Spleen (tissue), 11 donors: ENCODE data around the gene RNASE12. TPM values are rescaled to one million over a fixed set of nuclear protein-coding genes. Genes with fewer than 3 reads are reported as not detected.
"Not testable (repeated sequence)": the region's sequence is repeated elsewhere in the genome, so short reads cannot be mapped to it uniquely, and the experiment has no call there.

Experiments used
- DNase-seq: peaks from one replicate; pipeline ENCODE4 v3.0.0-alpha.2; 2020
- H3K27ac ChIP-seq, 8 donors: fragments of 200-600 bp; sonication (generic) in 7 of 8; 1 replicate in 4 of 8; 2 replicates in 4 of 8; pipeline versions ENCODE4 v1.5.0 to v1.8.0; 2016 to 2021; ENCODE audit warnings: inconsistent platforms in 4 of 8, mild to moderate bottlenecking in 4 of 8, moderate library complexity in 1 of 8
- H3K27me3 ChIP-seq, 7 donors: fragments of 200-600 bp; sonication (generic) in 6 of 7; replicated peaks in 1 of 7; 1 replicate in 4 of 7; 2 replicates in 3 of 7; pipeline versions ENCODE4 v1.5.0 to v1.8.0; 2016 to 2021; ENCODE audit warnings: inconsistent platforms in 3 of 7, mild to moderate bottlenecking in 1 of 7
- H3K36me3 ChIP-seq, 6 donors: fragments of 200-600 bp; sonication (generic) in 5 of 6; 1 replicate in 4 of 6; 2 replicates in 2 of 6; pipeline versions ENCODE4 v1.5.0 to v1.8.0; 2016 to 2021; ENCODE audit warnings: inconsistent platforms in 2 of 6
- H3K4me1 ChIP-seq, 6 donors: fragments of 200-600 bp; sonication (generic) in 5 of 6; 1 replicate in 3 of 6; 2 replicates in 3 of 6; pipeline versions ENCODE4 v1.5.0 to v1.8.0; 2016 to 2021; ENCODE audit warnings: inconsistent platforms in 3 of 6
- H3K4me3 ChIP-seq, 8 donors: fragments of 200-600 bp; sonication (generic) in 7 of 8; 1 replicate in 4 of 8; 2 replicates in 4 of 8; pipeline versions ENCODE4 v1.5.0 to v1.8.0; 2016 to 2021; ENCODE audit warnings: inconsistent platforms in 4 of 8, mild to moderate bottlenecking in 4 of 8, moderate library complexity in 2 of 8
- H3K9me3 ChIP-seq, 8 donors: fragments of 200-600 bp; sonication (generic) in 7 of 8; 1 replicate in 4 of 8; 2 replicates in 4 of 8; pipeline versions ENCODE4 v1.5.0 to v1.8.0; 2016 to 2021; ENCODE audit warnings: inconsistent platforms in 4 of 8
- CTCF ChIP-seq, 11 experiments: fragments of 200-600 bp in 7 of 11; fragments of 450-650 bp in 4 of 11; sonication (generic) in 4 of 11; IDR thresholded peaks in 8 of 11; conservative IDR thresholded peaks in 3 of 11; 1 replicate in 7 of 11; 2 replicates in 4 of 11; pipeline versions ENCODE4 v1.4.0 to v1.8.0; 2016 to 2021; ENCODE audit warnings: antibody characterized with exemption in 11 of 11, inconsistent platforms in 4 of 11, mild to moderate bottlenecking in 1 of 11
- POLR2A ChIP-seq, 3 donors: fragments of 450-650 bp; IDR thresholded peaks; one replicate each; pipeline ENCODE4 v1.5.1; 2017; ENCODE audit warnings: antibody characterized with exemption in 3 of 3, mild to moderate bottlenecking in 1 of 3
- POLR2AphosphoS5 ChIP-seq, 3 donors: sonication (generic); formaldehyde crosslinking; IDR thresholded peaks; one replicate each; pipeline ENCODE4 v1.5.1; 2017; ENCODE audit warnings: antibody characterized with exemption in 3 of 3
- WGBS, 5 donors: extraction: QIAGEN DNeasy Blood & Tissue Kit in 3 of 5; methylation state at CpG; one replicate each; pipeline versions ENCODE4 v1.1.5 to v1.1.7; 2013 to 2018; 5-methylcytosine and 5-hydroxymethylcytosine counted together
- intact Hi-C: fragments of 100-400 bp; cut with DNase I; formaldehyde crosslinking; loops from one replicate; pipeline ENCODE4 v1.15.0; 2023; ENCODE audit warnings: low total_unique reads
- polyA plus RNA-seq, 3 donors: library from polyadenylated mRNA; stranded (reverse); fragments of 200-250 nt; gene quantifications; one replicate each; pipeline ENCODE4 v1.2.1, GENCODE V29; 2013
- total RNA-seq, 7 donors: library from RNA; depleted of rRNA in 3 of 7; stranded (reverse); fragments of >200 nt in 3 of 7; fragmentation: NEBNext Ultra II Directional in 4 of 7; extraction: Animal tissue kit (Norgen Biotek cat#: 25700) in 4 of 7; gene quantifications; one replicate each; pipeline versions ENCODE4 v1.1.0 to v1.2.1, GENCODE V29; 2016 to 2021
- donor health status: healthy with polysubstance abuse.
- donor health status: DM: no; HTN: no; CAD: no; lungs with moderate emphysema.
- donor health status: DM: no; HTN: no; CAD: no.
- donor health status: Bipolar disorder and iron deficiency.
- donor health status: healthy.
- donor health status: DM: no; HTN: no; CAD: no.
- donor health status: DM: yes; HTN: yes; CAD: no.

RNASE12 gene
- total and polyA plus RNA-seq, 10 donors, result not detected

GRCh38 chr14:20622816-20623291 is 31.7 kb upstream of the RNASE12 start:
- intact Hi-C loops, result no loop called here
- H3K36me3 ChIP-seq, result no peaks in the 10 kb centered on the region
- H3K4me1 ChIP-seq, result peaks cover 2 to 63% (median 43%) of the 10 kb centered on the region in 6 donors
- no peaks in the 10 kb centered on the region for H3K9me3 ChIP-seq
- peak overlapping the region in 1 of 8 donors; percentile 18 for H3K27ac ChIP-seq
- peak overlapping the region in 3 of 8 donors; percentile 7 to 50 (median 19) for H3K4me3 ChIP-seq
- no peak for DNase-seq
- TF ChIP-seq POLR2A (IDR thresholded peaks at IDR 0.05), result no peak
- TF ChIP-seq POLR2AphosphoS5 (IDR thresholded peaks at IDR 0.05), result no peak
- no peak for TF ChIP-seq CTCF (IDR thresholded peaks at IDR 0.05 in 8 of 11, conservative IDR thresholded peaks at IDR 0.05 in 3 of 11)
- WGBS, 5 donors, result 6 to 10% (median 8%) methylated on average over 29 of the region's 29 CpGs
- H3K27me3 ChIP-seq, result peaks cover 0 to 43% (median 4%) of the 10 kb centered on the region in 7 donors

GRCh38 chr14:20620798-20621478 is 29.8 kb upstream of the RNASE12 start:
- 60 to 78% (median 75%) methylated on average over 2 of the region's 2 CpGs for WGBS, 5 donors
- intact Hi-C loops, result no loop called here
- Histone ChIP-seq H3K9me3 (no peaks in the 10 kb centered on the region), H3K36me3 (no peaks in the 10 kb centered on the region), H3K4me1 (peaks cover 2 to 50% (median 38%) of the 10 kb centered on the region in 6 donors), H3K4me3 (no peak overlapping the region), H3K27ac (no peak overlapping the region), H3K27me3 (peaks cover 0 to 28% (median 4%) of the 10 kb centered on the region in 7 donors)
- no peak for DNase-seq
- no peak for TF ChIP-seq POLR2A (IDR thresholded peaks at IDR 0.05)

- DNase-seq, H3K27ac ChIP-seq, H3K9me3 ChIP-seq, H3K4me3 ChIP-seq, intact Hi-C loops, H3K36me3 ChIP-seq: not testable (repeated sequence)
- H3K27me3 ChIP-seq, result peaks cover 0 to 16% (median 0%) of the 10 kb centered on the region in 7 donors
- WGBS, 5 donors, result 80 to 95% (median 92%) methylated on average over 6 of the region's 6 CpGs
- H3K4me1 ChIP-seq, result peaks cover 3 to 45% (median 27%) of the 10 kb centered on the region in 6 donors
Observed at GRCh38 chr14:20619688-20620087, 28.5 kb upstream of the RNASE12 start.

GRCh38 chr14:20618271-20618749 is 27.1 kb upstream of the RNASE12 start:
- Histone ChIP-seq H3K4me1 (peaks cover 3 to 45% (median 26%) of the 10 kb centered on the region in 6 donors), H3K36me3 (no peaks in the 10 kb centered on the region), H3K4me3 (no peak overlapping the region), H3K9me3 (no peaks in the 10 kb centered on the region), H3K27me3 (peaks cover 0 to 12% (median 0%) of the 10 kb centered on the region in 7 donors), H3K27ac (peak overlapping the region in 1 of 8 donors; percentile 49)
- intact Hi-C loops, result no loop called here
- TF ChIP-seq CTCF (IDR thresholded peaks at IDR 0.05 in 8 of 11, conservative IDR thresholded peaks at IDR 0.05 in 3 of 11) (no peak), POLR2A (IDR thresholded peaks at IDR 0.05) (no peak), POLR2AphosphoS5 (IDR thresholded peaks at IDR 0.05) (no peak)
- no peak for DNase-seq
- WGBS, 5 donors, result 34 to 66% (median 49%) methylated on average over 4 of the region's 4 CpGs
